GM20000 (cell line): ENCODE data around the gene GPR160.
A peak's percentile ranks its signal among the peaks of the same experiment; 100 is the strongest.

Experiments used
- DNase-seq: peaks from one replicate; pipeline ENCODE4 v3.0.0; 2012; ENCODE audit warnings: low spot score
- CTCF ChIP-seq: IDR thresholded peaks from 2 replicates; pipeline ENCODE4 v1.5.1; 2012; ENCODE audit warnings: mild to moderate bottlenecking, control low read depth; ENCODE audit errors: extremely low read depth, missing control alignments

The GPR160 gene

DNA sequence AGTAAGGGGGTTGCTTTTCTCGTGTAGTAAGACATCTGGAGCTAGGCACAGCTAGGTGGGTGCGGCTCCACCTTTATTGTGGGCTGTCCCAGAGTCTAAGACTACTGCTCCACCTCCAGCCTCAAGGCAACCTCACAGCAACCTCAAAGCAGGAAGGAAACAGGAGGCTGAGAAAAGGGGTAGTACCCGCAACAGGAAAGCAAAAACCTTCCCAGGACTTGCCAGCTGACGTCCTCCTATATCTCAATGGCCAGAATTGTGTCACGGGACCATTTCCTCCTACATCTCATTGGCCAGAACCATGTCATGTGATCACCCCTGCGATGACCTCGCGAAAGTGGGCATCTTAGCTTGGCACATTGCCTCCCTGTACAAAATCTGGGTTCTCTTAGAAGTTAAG, 4.3 kb upstream of the GPR160 start:
- no peak for DNase-seq

DNA sequence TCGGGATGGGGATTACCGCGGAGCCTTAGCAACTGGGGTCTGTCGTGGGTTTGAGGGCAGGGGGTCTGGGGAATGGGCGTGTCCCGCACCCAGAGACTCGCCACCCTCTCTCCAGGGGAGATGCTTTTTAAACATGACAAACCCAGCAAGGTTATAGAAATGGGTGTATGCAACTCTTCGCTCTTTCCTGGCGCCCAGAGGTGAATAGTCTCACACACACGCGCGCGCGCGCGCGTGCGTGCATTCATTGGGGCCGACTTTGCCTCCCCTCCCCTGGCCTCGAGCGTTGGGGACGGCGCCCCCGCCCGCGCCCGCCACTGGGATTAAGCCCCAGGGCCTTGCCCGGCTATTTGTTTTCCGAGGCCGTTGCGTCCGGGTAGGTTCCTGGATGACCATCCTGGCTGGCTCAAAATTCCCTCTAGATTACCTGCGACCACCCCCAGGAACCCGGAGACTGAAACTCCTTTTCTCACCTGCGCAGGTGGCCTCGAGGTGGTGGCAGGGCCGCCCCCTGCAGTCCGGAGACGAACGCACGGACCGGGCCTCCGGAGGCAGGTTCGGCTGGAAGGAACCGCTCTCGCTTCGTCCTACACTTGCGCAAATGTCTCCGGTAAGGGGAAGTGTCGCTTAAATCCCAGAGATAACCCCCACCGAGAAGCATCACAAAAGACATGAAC, 777 bp downstream of the GPR160 start:
- peak; percentile 20 for TF ChIP-seq CTCF
- peak; percentile 45 for DNase-seq

More for the DNA sequence above, 4.3 kb upstream of the GPR160 start:
- no peak for TF ChIP-seq CTCF

GRCh38 chr3:170040418-170040817, 2.6 kb downstream of the GPR160 start:
- TF ChIP-seq CTCF = no peak
- no peak for DNase-seq

GRCh38 chr3:170043506-170043905, 5.7 kb downstream of the GPR160 start:
- no peak for TF ChIP-seq CTCF
- DNase-seq = no peak

DNA sequence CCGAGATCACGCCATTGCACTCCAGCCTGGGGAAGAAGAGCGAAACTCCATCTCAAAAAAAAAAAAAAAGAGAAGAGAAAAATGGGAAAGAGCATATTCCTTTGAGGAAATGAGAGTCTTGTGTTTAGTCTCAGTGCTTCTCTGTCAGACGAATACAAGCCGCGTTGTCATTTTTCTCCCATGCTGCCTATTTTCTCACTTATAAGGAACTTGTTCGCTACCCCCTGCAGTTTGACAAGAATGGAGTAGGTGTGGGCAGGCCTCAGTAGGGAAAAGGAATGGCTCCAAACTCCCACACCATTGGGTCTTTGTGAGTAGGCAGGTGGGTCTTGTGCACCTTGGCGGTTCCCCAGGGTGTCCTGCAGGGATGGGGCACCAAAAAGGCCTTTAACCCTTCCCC, 6.5 kb downstream of the GPR160 start:
- no peak for DNase-seq
- no peak for TF ChIP-seq CTCF

- no peak for TF ChIP-seq CTCF
- DNase-seq = peak; percentile 60
These were observed 7.0 kb downstream of the GPR160 start for GRCh38 chr3:170044795-170045244.

- DNase-seq = no peak
- TF ChIP-seq CTCF = no peak
These were observed 8.7 kb downstream of the GPR160 start for GRCh38 chr3:170046269-170047132.
